ENCODE measurements around the gene MUC5AC.

The MUC5AC gene

GRCh38 chr11:1222491-1223345, 65.0 kb downstream of the MUC5AC start, which contains the start of gene MUC5B:
Gene MUC5B, plus strand, starts transcription at chr11:1223066. Its CDS starts 58 bp downstream, at chr11:1223124.
- in situ Hi-C loops (cut with HindIII; ENCODE audit: low pct_ligation_motif_present, low sequenced_read_pairs), result no loop called here
- DNase-seq, result no peak
- no peak within 1 kb of the TSS for H3K27ac ChIP-seq
- H3K27me3 ChIP-seq (replicated peaks), result no peaks in the 10 kb centered on the region
- no peak for TF ChIP-seq CTCF (IDR thresholded peaks at IDR 0.05; ENCODE audit: low read depth, low read length, missing control alignments)
- no peak within 1 kb of the TSS for H3K4me3 ChIP-seq (ENCODE audit: low read depth, low read length)
- no peaks in the 10 kb centered on the region for H3K36me3 ChIP-seq (replicated peaks)

- no peak for DNase-seq
- in situ Hi-C loops (cut with HindIII; ENCODE audit: low pct_ligation_motif_present, low sequenced_read_pairs), result no loop called here
- TF ChIP-seq CTCF (IDR thresholded peaks at IDR 0.05; ENCODE audit: low read depth, low read length, missing control alignments), result no peak
- Histone ChIP-seq H3K4me3 (ENCODE audit: low read depth, low read length) (no peak overlapping the region), H3K27ac (no peak overlapping the region), H3K36me3 (replicated peaks) (no peaks in the 10 kb centered on the region), H3K27me3 (replicated peaks) (no peaks in the 10 kb centered on the region)
Observed at GRCh38 chr11:1223346-1224110, 65.8 kb downstream of the MUC5AC start.

GRCh38 chr11:1224111-1224490, 66.3 kb downstream of the MUC5AC start:
- TF ChIP-seq CTCF (IDR thresholded peaks at IDR 0.05; ENCODE audit: low read depth, low read length, missing control alignments), result no peak
- in situ Hi-C loops (cut with HindIII; ENCODE audit: low pct_ligation_motif_present, low sequenced_read_pairs), result no loop called here
- no peak for DNase-seq
- Histone ChIP-seq H3K4me3 (ENCODE audit: low read depth, low read length) (no peak overlapping the region), H3K36me3 (replicated peaks) (no peaks in the 10 kb centered on the region), H3K27me3 (replicated peaks) (no peaks in the 10 kb centered on the region), H3K27ac (no peak overlapping the region)

GRCh38 chr11:1224491-1225385, 67.0 kb downstream of the MUC5AC start:
- Histone ChIP-seq H3K27ac (no peak overlapping the region), H3K4me3 (ENCODE audit: low read depth, low read length) (no peak overlapping the region), H3K27me3 (replicated peaks) (no peaks in the 10 kb centered on the region), H3K36me3 (replicated peaks) (no peaks in the 10 kb centered on the region)
- in situ Hi-C loops (cut with HindIII; ENCODE audit: low pct_ligation_motif_present, low sequenced_read_pairs), result no loop called here
- no peak for TF ChIP-seq CTCF (IDR thresholded peaks at IDR 0.05; ENCODE audit: low read depth, low read length, missing control alignments)
- no peak for DNase-seq

GRCh38 chr11:1225386-1226225, 67.9 kb downstream of the MUC5AC start:
- DNase-seq, result no peak
- Histone ChIP-seq H3K4me3 (ENCODE audit: low read depth, low read length) (no peak overlapping the region), H3K27ac (no peak overlapping the region), H3K27me3 (replicated peaks) (no peaks in the 10 kb centered on the region), H3K36me3 (replicated peaks) (no peaks in the 10 kb centered on the region)
- in situ Hi-C loops (cut with HindIII; ENCODE audit: low pct_ligation_motif_present, low sequenced_read_pairs), result no loop called here
- no peak for TF ChIP-seq CTCF (IDR thresholded peaks at IDR 0.05; ENCODE audit: low read depth, low read length, missing control alignments)

Data from brain microvascular endothelial cell (primary cell).